ENCODE results near the gene DHRS7B.

- TF ChIP-seq POLR2AphosphoS5 (IDR thresholded peaks at IDR 0.05) (no peak), POLR2A (IDR thresholded peaks at IDR 0.05) (no peak), EP300 (IDR thresholded peaks at IDR 0.05) (no peak)
Measured at GRCh38 chr17:21173543-21173942, 46.8 kb downstream of the DHRS7B start.
